GM23338 (cell line): ENCODE measurements around the gene GPRIN1. TPM values are rescaled to one million over a fixed set of nuclear protein-coding genes. Genes with fewer than 3 reads are reported as not detected.

Source experiments
- ATAC-seq: fragments of 200-7000 bp; cut with Tn5 transposase; 3 replicates; pipeline ENCODE4 v1.9.1; 2020
- DNase-seq: peaks from one replicate; pipeline ENCODE4 v3.0.0-alpha.2; 2015; ENCODE audit warnings: low spot score
- H2AFZ ChIP-seq: fragments of 200-600 bp; sonication (generic); 2 replicates; pipeline ENCODE4 v1.8.0; 2016; ENCODE audit warnings: antibody characterized with exemption, mild to moderate bottlenecking, moderate library complexity
- H3F3A ChIP-seq: fragments of 200-600 bp; sonication (generic); replicated peaks from 2 replicates; pipeline ENCODE4 v1.8.0; 2017; ENCODE audit warnings: antibody characterized with exemption, mixed run types, low read depth
- H3K27ac ChIP-seq: fragments of 200-600 bp; sonication (generic); 2 replicates; pipeline ENCODE4 v1.6.1; 2016; ENCODE audit warnings: low read depth
- H3K27me3 ChIP-seq: fragments of 200-600 bp; sonication (generic); 2 replicates; pipeline ENCODE4 v1.8.0; 2016; ENCODE audit warnings: mild to moderate bottlenecking, mixed run types, moderate library complexity; ENCODE audit not compliant: insufficient read depth
- H3K36me3 ChIP-seq: fragments of 200-600 bp; sonication (generic); 2 replicates; pipeline ENCODE4 v1.8.0; 2016; ENCODE audit warnings: mild to moderate bottlenecking; ENCODE audit not compliant: insufficient read depth
- H3K4me1 ChIP-seq: fragments of 200-600 bp; sonication (generic); 2 replicates; pipeline ENCODE4 v1.8.0; 2016; ENCODE audit warnings: mild to moderate bottlenecking, moderate library complexity; ENCODE audit not compliant: insufficient read depth
- H3K4me2 ChIP-seq: fragments of 200-600 bp; sonication (generic); 2 replicates; pipeline ENCODE4 v1.7.1; 2017; ENCODE audit warnings: mixed run types
- H3K4me3 ChIP-seq: fragments of 200-600 bp; sonication (generic); 2 replicates; pipeline ENCODE4 v1.6.1; 2016; ENCODE audit warnings: mixed run types
- H3K79me2 ChIP-seq: fragments of 200-600 bp; sonication (generic); replicated peaks from 2 replicates; pipeline ENCODE4 v1.8.0; 2017; ENCODE audit warnings: mild to moderate bottlenecking; ENCODE audit not compliant: insufficient read depth
- H3K9me2 ChIP-seq: fragments of 200-600 bp; sonication (generic); 2 replicates; pipeline ENCODE4 v1.8.0; 2017; ENCODE audit not compliant: insufficient read depth
- H4K20me1 ChIP-seq: fragments of 200-600 bp; sonication (generic); replicated peaks from 2 replicates; pipeline ENCODE4 v1.8.0; 2017; ENCODE audit warnings: mild to moderate bottlenecking; ENCODE audit not compliant: insufficient read depth
- H3K27ac Mint-ChIP-seq: 2 replicates; pipeline ENCODE4 v1.8.0; 2020; ENCODE audit warnings: inconsistent platforms, mild to moderate bottlenecking, moderate library complexity, mixed read lengths
- H3K27me3 Mint-ChIP-seq: 3 replicates; pipeline ENCODE4 v1.8.0; 2022; ENCODE audit warnings: low read depth, mild to moderate bottlenecking, moderate library complexity, mixed read lengths, inconsistent platforms; ENCODE audit not compliant: insufficient read depth, poor library complexity
- H3K36me3 Mint-ChIP-seq: 3 replicates; pipeline ENCODE4 v1.8.0; 2021; ENCODE audit warnings: low read depth, mild to moderate bottlenecking, inconsistent platforms, moderate library complexity, mixed read lengths
- H3K4me1 Mint-ChIP-seq: 3 replicates; pipeline ENCODE4 v1.8.0; 2020; ENCODE audit warnings: mild to moderate bottlenecking, inconsistent platforms, mixed read lengths
- H3K4me3 Mint-ChIP-seq: 3 replicates; pipeline ENCODE4 v1.8.0; 2021; ENCODE audit warnings: moderate library complexity, mild to moderate bottlenecking, inconsistent platforms, mixed read lengths
- H3K9me3 Mint-ChIP-seq: 3 replicates; pipeline ENCODE4 v1.8.0; 2020; ENCODE audit warnings: moderate library complexity, mild to moderate bottlenecking, inconsistent platforms, mixed read lengths
- CREB1 ChIP-seq: fragments of 250-450 bp; sonication (Bioruptor Pico); IDR thresholded peaks from 2 replicates; pipeline ENCODE4 v1.5.0; 2020; ENCODE audit warnings: low read depth, mild to moderate bottlenecking, moderate library complexity
- EZH2 ChIP-seq: fragments of 200-600 bp; sonication (generic); IDR thresholded peaks from one replicate; pipeline ENCODE4 v1.8.0; 2017; ENCODE audit warnings: antibody characterized with exemption, mild to moderate bottlenecking, low read depth; ENCODE audit not compliant: unreplicated experiment
- EZH2phosphoT487 ChIP-seq: fragments of 200-600 bp; sonication (generic); IDR thresholded peaks from one replicate; pipeline ENCODE4 v1.8.1; 2018; ENCODE audit warnings: antibody characterized with exemption; ENCODE audit not compliant: unreplicated experiment
- JUNB ChIP-seq: IDR thresholded peaks from one replicate; pipeline ENCODE4 v1.6.1; 2016; ENCODE audit warnings: antibody characterized with exemption; ENCODE audit not compliant: unreplicated experiment
- NANOG ChIP-seq: IDR thresholded peaks from 2 replicates; pipeline ENCODE4 v1.6.1; 2016; ENCODE audit warnings: antibody characterized with exemption, borderline replicate concordance
- POLR2AphosphoS5 ChIP-seq: IDR thresholded peaks from 2 replicates; pipeline ENCODE4 v1.6.1; 2016; ENCODE audit warnings: antibody characterized with exemption, low read depth
- STAT1 ChIP-seq: IDR thresholded peaks from one replicate; pipeline ENCODE4 v1.6.1; 2016; ENCODE audit warnings: antibody characterized with exemption; ENCODE audit not compliant: unreplicated experiment
- ZNF114 ChIP-seq: fragments of 250-450 bp; sonication (Bioruptor Pico); IDR thresholded peaks from 2 replicates; pipeline ENCODE4 v1.5.0; 2020; ENCODE audit warnings: mild to moderate bottlenecking, moderate library complexity
- ZNF331 ChIP-seq: fragments of 250-450 bp; sonication (Bioruptor Pico); IDR thresholded peaks from 2 replicates; pipeline ENCODE4 v1.5.0; 2020; ENCODE audit warnings: low read depth, mild to moderate bottlenecking, moderate library complexity
- polyA plus RNA-seq: library from polyadenylated mRNA; unstranded; fragments of >200 nt; fragmentation: Nextera tagmentation; extraction: Ambion mirVana; gene quantifications from 2 replicates; pipeline ENCODE4 v1.2.1, GENCODE V29; 2016
- total RNA-seq: library from RNA; depleted of rRNA; stranded (reverse); fragments of >200 nt; shearing (Covaris generic); gene quantifications from 2 replicates; pipeline ENCODE4 v1.2.3, GENCODE V29; 2014
- TF ChIP-seq, protein P1 (sequence below): IDR thresholded peaks from one replicate; pipeline ENCODE4 v1.6.1; 2018; ENCODE audit warnings: antibody characterized with exemption; ENCODE audit not compliant: unreplicated experiment
- TF ChIP-seq, protein P2 (sequence below), 2 experiments: fragments of 200-600 bp in 1 of 2; sonication (generic) in 1 of 2; conservative IDR thresholded peaks; 2 replicates each; pipeline versions ENCODE4 v1.5.1 to v1.6.1; 2016 to 2017; ENCODE audit warnings: antibody characterized with exemption in 2 of 2, low read depth in 2 of 2, mild to moderate bottlenecking in 2 of 2, moderate library complexity in 1 of 2
- TF ChIP-seq, protein P3 (sequence below): fragments of 250-450 bp; sonication (Bioruptor Pico); IDR thresholded peaks from 2 replicates; pipeline ENCODE4 v1.5.0; 2020; ENCODE audit warnings: mild to moderate bottlenecking, moderate library complexity
- TF ChIP-seq, protein P4 (sequence below): IDR thresholded peaks from 2 replicates; pipeline ENCODE4 v1.6.1; 2016; ENCODE audit warnings: antibody characterized with exemption

Gene GPRIN1
- total and polyA plus RNA-seq, 2 experiments from 2014 or later, result 3.8 to 14.6 TPM

DNA sequence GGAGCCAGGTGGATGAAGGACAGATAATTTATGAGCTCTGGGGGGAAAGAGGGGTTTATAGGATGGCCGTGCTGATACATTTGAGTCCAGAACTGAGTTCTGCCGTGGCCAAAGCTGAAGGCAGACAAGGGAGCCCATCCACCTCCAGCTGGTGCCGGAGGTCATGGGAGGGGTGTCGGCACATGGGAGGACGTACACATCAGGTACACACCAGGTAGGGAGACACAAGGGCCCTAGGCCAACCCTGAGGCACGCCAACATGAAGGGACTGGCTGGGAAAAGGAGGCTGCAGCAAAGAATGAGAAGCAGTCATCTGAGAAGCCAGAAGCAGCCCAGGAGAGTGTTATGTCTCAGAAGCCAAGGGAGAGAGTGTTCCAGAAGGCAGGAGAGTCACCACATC, 2.1 kb upstream of the GPRIN1 start:
- Histone ChIP-seq H3K4me2 (0 out of 2 replicates have a peak overlapping the region, but pooled peaks have one; percentile 33), H3K36me3 (no peaks in the 10 kb centered on the region), H3K27ac (no peak overlapping the region), H2AFZ (no peak overlapping the region), H3F3A (0 out of 2 replicates have a peak, but pooled peaks cover 11% of the 10 kb centered on the region), H3K27me3 (peaks cover 5% of the 10 kb centered on the region), H3K4me1 (peaks cover 7% of the 10 kb centered on the region; the same call in 1 of the 2 replicates), H3K79me2 (no peaks in the 10 kb centered on the region), H4K20me1 (0 out of 2 replicates have a peak, but pooled peaks cover 10% of the 10 kb centered on the region), H3K9me2 (no peaks in the 10 kb centered on the region), H3K4me3 (no peak overlapping the region)
- Mint-ChIP-seq H3K4me1 (peaks cover 25% of the 10 kb centered on the region), H3K27me3 (peaks cover 21% of the 10 kb centered on the region), H3K9me3 (no peaks in the 10 kb centered on the region), H3K4me3 (no peak overlapping the region; the same call in 2 of the 3 replicates), H3K36me3 (no peaks in the 10 kb centered on the region), H3K27ac (no peak overlapping the region)
- DNase-seq (no peak), ATAC-seq (no peak)
- TF ChIP-seq EZH2, result no peak
- TF ChIP-seq NANOG, result no peak
- TF ChIP-seq, protein P1, sequence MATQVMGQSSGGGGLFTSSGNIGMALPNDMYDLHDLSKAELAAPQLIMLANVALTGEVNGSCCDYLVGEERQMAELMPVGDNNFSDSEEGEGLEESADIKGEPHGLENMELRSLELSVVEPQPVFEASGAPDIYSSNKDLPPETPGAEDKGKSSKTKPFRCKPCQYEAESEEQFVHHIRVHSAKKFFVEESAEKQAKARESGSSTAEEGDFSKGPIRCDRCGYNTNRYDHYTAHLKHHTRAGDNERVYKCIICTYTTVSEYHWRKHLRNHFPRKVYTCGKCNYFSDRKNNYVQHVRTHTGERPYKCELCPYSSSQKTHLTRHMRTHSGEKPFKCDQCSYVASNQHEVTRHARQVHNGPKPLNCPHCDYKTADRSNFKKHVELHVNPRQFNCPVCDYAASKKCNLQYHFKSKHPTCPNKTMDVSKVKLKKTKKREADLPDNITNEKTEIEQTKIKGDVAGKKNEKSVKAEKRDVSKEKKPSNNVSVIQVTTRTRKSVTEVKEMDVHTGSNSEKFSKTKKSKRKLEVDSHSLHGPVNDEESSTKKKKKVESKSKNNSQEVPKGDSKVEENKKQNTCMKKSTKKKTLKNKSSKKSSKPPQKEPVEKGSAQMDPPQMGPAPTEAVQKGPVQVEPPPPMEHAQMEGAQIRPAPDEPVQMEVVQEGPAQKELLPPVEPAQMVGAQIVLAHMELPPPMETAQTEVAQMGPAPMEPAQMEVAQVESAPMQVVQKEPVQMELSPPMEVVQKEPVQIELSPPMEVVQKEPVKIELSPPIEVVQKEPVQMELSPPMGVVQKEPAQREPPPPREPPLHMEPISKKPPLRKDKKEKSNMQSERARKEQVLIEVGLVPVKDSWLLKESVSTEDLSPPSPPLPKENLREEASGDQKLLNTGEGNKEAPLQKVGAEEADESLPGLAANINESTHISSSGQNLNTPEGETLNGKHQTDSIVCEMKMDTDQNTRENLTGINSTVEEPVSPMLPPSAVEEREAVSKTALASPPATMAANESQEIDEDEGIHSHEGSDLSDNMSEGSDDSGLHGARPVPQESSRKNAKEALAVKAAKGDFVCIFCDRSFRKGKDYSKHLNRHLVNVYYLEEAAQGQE, result no peak
- TF ChIP-seq, protein P2, sequence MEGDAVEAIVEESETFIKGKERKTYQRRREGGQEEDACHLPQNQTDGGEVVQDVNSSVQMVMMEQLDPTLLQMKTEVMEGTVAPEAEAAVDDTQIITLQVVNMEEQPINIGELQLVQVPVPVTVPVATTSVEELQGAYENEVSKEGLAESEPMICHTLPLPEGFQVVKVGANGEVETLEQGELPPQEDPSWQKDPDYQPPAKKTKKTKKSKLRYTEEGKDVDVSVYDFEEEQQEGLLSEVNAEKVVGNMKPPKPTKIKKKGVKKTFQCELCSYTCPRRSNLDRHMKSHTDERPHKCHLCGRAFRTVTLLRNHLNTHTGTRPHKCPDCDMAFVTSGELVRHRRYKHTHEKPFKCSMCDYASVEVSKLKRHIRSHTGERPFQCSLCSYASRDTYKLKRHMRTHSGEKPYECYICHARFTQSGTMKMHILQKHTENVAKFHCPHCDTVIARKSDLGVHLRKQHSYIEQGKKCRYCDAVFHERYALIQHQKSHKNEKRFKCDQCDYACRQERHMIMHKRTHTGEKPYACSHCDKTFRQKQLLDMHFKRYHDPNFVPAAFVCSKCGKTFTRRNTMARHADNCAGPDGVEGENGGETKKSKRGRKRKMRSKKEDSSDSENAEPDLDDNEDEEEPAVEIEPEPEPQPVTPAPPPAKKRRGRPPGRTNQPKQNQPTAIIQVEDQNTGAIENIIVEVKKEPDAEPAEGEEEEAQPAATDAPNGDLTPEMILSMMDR (conservative IDR thresholded peaks at IDR 0.05; ENCODE audit: low read depth in 2 of 2), result no peak
- TF ChIP-seq, protein P3, sequence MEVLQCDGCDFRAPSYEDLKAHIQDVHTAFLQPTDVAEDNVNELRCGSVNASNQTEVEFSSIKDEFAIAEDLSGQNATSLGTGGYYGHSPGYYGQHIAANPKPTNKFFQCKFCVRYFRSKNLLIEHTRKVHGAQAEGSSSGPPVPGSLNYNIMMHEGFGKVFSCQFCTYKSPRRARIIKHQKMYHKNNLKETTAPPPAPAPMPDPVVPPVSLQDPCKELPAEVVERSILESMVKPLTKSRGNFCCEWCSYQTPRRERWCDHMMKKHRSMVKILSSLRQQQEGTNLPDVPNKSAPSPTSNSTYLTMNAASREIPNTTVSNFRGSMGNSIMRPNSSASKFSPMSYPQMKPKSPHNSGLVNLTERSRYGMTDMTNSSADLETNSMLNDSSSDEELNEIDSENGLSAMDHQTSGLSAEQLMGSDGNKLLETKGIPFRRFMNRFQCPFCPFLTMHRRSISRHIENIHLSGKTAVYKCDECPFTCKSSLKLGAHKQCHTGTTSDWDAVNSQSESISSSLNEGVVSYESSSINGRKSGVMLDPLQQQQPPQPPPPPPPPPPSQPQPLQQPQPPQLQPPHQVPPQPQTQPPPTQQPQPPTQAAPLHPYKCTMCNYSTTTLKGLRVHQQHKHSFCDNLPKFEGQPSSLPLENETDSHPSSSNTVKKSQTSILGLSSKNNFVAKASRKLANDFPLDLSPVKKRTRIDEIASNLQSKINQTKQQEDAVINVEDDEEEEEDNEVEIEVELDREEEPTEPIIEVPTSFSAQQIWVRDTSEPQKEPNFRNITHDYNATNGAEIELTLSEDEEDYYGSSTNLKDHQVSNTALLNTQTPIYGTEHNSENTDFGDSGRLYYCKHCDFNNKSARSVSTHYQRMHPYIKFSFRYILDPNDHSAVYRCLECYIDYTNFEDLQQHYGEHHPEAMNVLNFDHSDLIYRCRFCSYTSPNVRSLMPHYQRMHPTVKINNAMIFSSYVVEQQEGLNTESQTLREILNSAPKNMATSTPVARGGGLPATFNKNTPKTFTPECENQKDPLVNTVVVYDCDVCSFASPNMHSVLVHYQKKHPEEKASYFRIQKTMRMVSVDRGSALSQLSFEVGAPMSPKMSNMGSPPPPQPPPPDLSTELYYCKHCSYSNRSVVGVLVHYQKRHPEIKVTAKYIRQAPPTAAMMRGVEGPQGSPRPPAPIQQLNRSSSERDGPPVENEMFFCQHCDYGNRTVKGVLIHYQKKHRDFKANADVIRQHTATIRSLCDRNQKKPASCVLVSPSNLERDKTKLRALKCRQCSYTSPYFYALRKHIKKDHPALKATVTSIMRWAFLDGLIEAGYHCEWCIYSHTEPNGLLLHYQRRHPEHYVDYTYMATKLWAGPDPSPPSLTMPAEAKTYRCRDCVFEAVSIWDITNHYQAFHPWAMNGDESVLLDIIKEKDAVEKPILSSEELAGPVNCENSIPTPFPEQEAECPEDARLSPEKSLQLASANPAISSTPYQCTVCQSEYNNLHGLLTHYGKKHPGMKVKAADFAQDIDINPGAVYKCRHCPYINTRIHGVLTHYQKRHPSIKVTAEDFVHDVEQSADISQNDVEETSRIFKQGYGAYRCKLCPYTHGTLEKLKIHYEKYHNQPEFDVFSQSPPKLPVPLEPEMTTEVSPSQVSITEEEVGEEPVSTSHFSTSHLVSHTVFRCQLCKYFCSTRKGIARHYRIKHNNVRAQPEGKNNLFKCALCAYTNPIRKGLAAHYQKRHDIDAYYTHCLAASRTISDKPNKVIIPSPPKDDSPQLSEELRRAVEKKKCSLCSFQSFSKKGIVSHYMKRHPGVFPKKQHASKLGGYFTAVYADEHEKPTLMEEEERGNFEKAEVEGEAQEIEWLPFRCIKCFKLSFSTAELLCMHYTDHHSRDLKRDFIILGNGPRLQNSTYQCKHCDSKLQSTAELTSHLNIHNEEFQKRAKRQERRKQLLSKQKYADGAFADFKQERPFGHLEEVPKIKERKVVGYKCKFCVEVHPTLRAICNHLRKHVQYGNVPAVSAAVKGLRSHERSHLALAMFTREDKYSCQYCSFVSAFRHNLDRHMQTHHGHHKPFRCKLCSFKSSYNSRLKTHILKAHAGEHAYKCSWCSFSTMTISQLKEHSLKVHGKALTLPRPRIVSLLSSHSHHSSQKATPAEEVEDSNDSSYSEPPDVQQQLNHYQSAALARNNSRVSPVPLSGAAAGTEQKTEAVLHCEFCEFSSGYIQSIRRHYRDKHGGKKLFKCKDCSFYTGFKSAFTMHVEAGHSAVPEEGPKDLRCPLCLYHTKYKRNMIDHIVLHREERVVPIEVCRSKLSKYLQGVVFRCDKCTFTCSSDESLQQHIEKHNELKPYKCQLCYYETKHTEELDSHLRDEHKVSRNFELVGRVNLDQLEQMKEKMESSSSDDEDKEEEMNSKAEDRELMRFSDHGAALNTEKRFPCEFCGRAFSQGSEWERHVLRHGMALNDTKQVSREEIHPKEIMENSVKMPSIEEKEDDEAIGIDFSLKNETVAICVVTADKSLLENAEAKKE, result no peak
- TF ChIP-seq ZNF114, result no peak
- TF ChIP-seq ZNF331 (CRISPR knock-in tag), result no peak
- no peak for TF ChIP-seq JUNB
- no peak for TF ChIP-seq CREB1 (CRISPR knock-in tag)
- TF ChIP-seq EZH2phosphoT487, result no peak
- TF ChIP-seq, protein P4, sequence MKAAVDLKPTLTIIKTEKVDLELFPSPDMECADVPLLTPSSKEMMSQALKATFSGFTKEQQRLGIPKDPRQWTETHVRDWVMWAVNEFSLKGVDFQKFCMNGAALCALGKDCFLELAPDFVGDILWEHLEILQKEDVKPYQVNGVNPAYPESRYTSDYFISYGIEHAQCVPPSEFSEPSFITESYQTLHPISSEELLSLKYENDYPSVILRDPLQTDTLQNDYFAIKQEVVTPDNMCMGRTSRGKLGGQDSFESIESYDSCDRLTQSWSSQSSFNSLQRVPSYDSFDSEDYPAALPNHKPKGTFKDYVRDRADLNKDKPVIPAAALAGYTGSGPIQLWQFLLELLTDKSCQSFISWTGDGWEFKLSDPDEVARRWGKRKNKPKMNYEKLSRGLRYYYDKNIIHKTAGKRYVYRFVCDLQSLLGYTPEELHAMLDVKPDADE, result no peak
- no peak for TF ChIP-seq STAT1
- TF ChIP-seq POLR2AphosphoS5, result no peak
